ENCODE data around the gene BEND7.

The BEND7 gene

GRCh38 chr10:13505052-13505680 is 23.6 kb downstream of the BEND7 start:
- peaks cover 0 to 5% (median 3%) of the 10 kb centered on the region in 5 donors for H3K36me3 ChIP-seq (ENCODE audit: control insufficient read depth in 5 of 5, insufficient read depth in 5 of 5, low read length in 5 of 5)
- no peaks in the 10 kb centered on the region for H3K9me3 ChIP-seq (ENCODE audit: control insufficient read depth in 5 of 5, low read length in 5 of 5)
- no peak overlapping the region for H3K4me3 ChIP-seq (ENCODE audit: low read depth in 1 of 5, low read length in 5 of 5)
- H3K27me3 ChIP-seq (ENCODE audit: control insufficient read depth in 5 of 5, insufficient read depth in 4 of 5, low read length in 5 of 5), result no peaks in the 10 kb centered on the region
- H3K4me1 ChIP-seq (ENCODE audit: control insufficient read depth in 5 of 5, insufficient read depth in 5 of 5, low read length in 5 of 5), result peaks cover 0 to 7% (median 3%) of the 10 kb centered on the region in 5 donors
- H3K9ac ChIP-seq (ENCODE audit: low read length in 5 of 5), result no peak overlapping the region
- H3K27ac ChIP-seq (ENCODE audit: low read depth, low read length), result no peak overlapping the region

- no peak overlapping the region for H3K9ac ChIP-seq (ENCODE audit: low read length in 5 of 5)
- H3K4me3 ChIP-seq (ENCODE audit: low read depth in 1 of 5, low read length in 5 of 5), result no peak overlapping the region
- no peaks in the 10 kb centered on the region for H3K9me3 ChIP-seq (ENCODE audit: control insufficient read depth in 5 of 5, low read length in 5 of 5)
- no peak overlapping the region for H3K27ac ChIP-seq (ENCODE audit: low read depth, low read length)
- H3K27me3 ChIP-seq (ENCODE audit: control insufficient read depth in 5 of 5, insufficient read depth in 4 of 5, low read length in 5 of 5), result no peaks in the 10 kb centered on the region
- peaks cover 0 to 7% (median 3%) of the 10 kb centered on the region in 5 donors for H3K4me1 ChIP-seq (ENCODE audit: control insufficient read depth in 5 of 5, insufficient read depth in 5 of 5, low read length in 5 of 5)
- peaks cover 0 to 12% (median 10%) of the 10 kb centered on the region in 5 donors for H3K36me3 ChIP-seq (ENCODE audit: control insufficient read depth in 5 of 5, insufficient read depth in 5 of 5, low read length in 5 of 5)
Measured at GRCh38 chr10:13503745-13504463, 24.9 kb downstream of the BEND7 start.

GRCh38 chr10:13502380-13502779 is 26.4 kb downstream of the BEND7 start:
- no peaks in the 10 kb centered on the region for H3K27me3 ChIP-seq (ENCODE audit: control insufficient read depth in 5 of 5, insufficient read depth in 4 of 5, low read length in 5 of 5)

GRCh38 chr10:13500201-13500600 is 28.6 kb downstream of the BEND7 start:
- H3K9ac ChIP-seq (ENCODE audit: low read length in 5 of 5), result no peak overlapping the region
- H3K4me3 ChIP-seq (ENCODE audit: low read depth in 1 of 5, low read length in 5 of 5), result no peak overlapping the region
- H3K4me1 ChIP-seq (ENCODE audit: control insufficient read depth in 5 of 5, insufficient read depth in 5 of 5, low read length in 5 of 5), result peaks cover 0 to 7% (median 3%) of the 10 kb centered on the region in 5 donors
- H3K27ac ChIP-seq (ENCODE audit: low read depth, low read length), result no peak overlapping the region
- H3K36me3 ChIP-seq (ENCODE audit: control insufficient read depth in 5 of 5, insufficient read depth in 5 of 5, low read length in 5 of 5), result peaks cover 7 to 25% (median 19%) of the 10 kb centered on the region in 5 donors
- no peaks in the 10 kb centered on the region for H3K27me3 ChIP-seq (ENCODE audit: control insufficient read depth in 5 of 5, insufficient read depth in 4 of 5, low read length in 5 of 5)
- no peaks in the 10 kb centered on the region for H3K9me3 ChIP-seq (ENCODE audit: control insufficient read depth in 5 of 5, low read length in 5 of 5)

More at GRCh38 chr10:13502380-13502779, 26.4 kb downstream of the BEND7 start:
- H3K4me1 ChIP-seq (ENCODE audit: control insufficient read depth in 5 of 5, insufficient read depth in 5 of 5, low read length in 5 of 5), result peaks cover 0 to 7% (median 3%) of the 10 kb centered on the region in 5 donors
- no peaks in the 10 kb centered on the region for H3K9me3 ChIP-seq (ENCODE audit: control insufficient read depth in 5 of 5, low read length in 5 of 5)
- H3K36me3 ChIP-seq (ENCODE audit: control insufficient read depth in 5 of 5, insufficient read depth in 5 of 5, low read length in 5 of 5), result peaks cover 0 to 12% (median 10%) of the 10 kb centered on the region in 5 donors
- no peak overlapping the region for H3K4me3 ChIP-seq (ENCODE audit: low read depth in 1 of 5, low read length in 5 of 5)
- no peak overlapping the region for H3K27ac ChIP-seq (ENCODE audit: low read depth, low read length)
- H3K9ac ChIP-seq (ENCODE audit: low read length in 5 of 5), result no peak overlapping the region

GRCh38 chr10:13499150-13499549 is 29.7 kb downstream of the BEND7 start:
- Histone ChIP-seq H3K27ac (ENCODE audit: low read depth, low read length) (no peak overlapping the region), H3K27me3 (ENCODE audit: control insufficient read depth in 5 of 5, insufficient read depth in 4 of 5, low read length in 5 of 5) (no peaks in the 10 kb centered on the region)

GRCh38 chr10:13496931-13497330 is 31.9 kb downstream of the BEND7 start:
- Histone ChIP-seq H3K4me1 (ENCODE audit: control insufficient read depth in 5 of 5, insufficient read depth in 5 of 5, low read length in 5 of 5) (no peaks in the 10 kb centered on the region), H3K27me3 (ENCODE audit: control insufficient read depth in 5 of 5, insufficient read depth in 4 of 5, low read length in 5 of 5) (no peaks in the 10 kb centered on the region), H3K4me3 (ENCODE audit: low read depth in 1 of 5, low read length in 5 of 5) (no peak overlapping the region), H3K9me3 (ENCODE audit: control insufficient read depth in 5 of 5, low read length in 5 of 5) (no peaks in the 10 kb centered on the region), H3K27ac (ENCODE audit: low read depth, low read length) (no peak overlapping the region), H3K9ac (ENCODE audit: low read length in 5 of 5) (no peak overlapping the region), H3K36me3 (ENCODE audit: control insufficient read depth in 5 of 5, insufficient read depth in 5 of 5, low read length in 5 of 5) (peaks cover 7 to 31% (median 19%) of the 10 kb centered on the region in 5 donors)

More at GRCh38 chr10:13499150-13499549, 29.7 kb downstream of the BEND7 start:
- Histone ChIP-seq H3K9me3 (ENCODE audit: control insufficient read depth in 5 of 5, low read length in 5 of 5) (no peaks in the 10 kb centered on the region), H3K9ac (ENCODE audit: low read length in 5 of 5) (no peak overlapping the region), H3K36me3 (ENCODE audit: control insufficient read depth in 5 of 5, insufficient read depth in 5 of 5, low read length in 5 of 5) (peaks cover 7 to 31% (median 19%) of the 10 kb centered on the region in 5 donors), H3K4me3 (ENCODE audit: low read depth in 1 of 5, low read length in 5 of 5) (no peak overlapping the region), H3K4me1 (ENCODE audit: control insufficient read depth in 5 of 5, insufficient read depth in 5 of 5, low read length in 5 of 5) (peaks cover 0 to 5% (median 3%) of the 10 kb centered on the region in 5 donors)

- H3K9me3 ChIP-seq (ENCODE audit: control insufficient read depth in 5 of 5, low read length in 5 of 5), result no peaks in the 10 kb centered on the region
- no peak overlapping the region for H3K9ac ChIP-seq (ENCODE audit: low read length in 5 of 5)
- no peaks in the 10 kb centered on the region for H3K27me3 ChIP-seq (ENCODE audit: control insufficient read depth in 5 of 5, insufficient read depth in 4 of 5, low read length in 5 of 5)
- no peaks in the 10 kb centered on the region for H3K4me1 ChIP-seq (ENCODE audit: control insufficient read depth in 5 of 5, insufficient read depth in 5 of 5, low read length in 5 of 5)
- H3K4me3 ChIP-seq (ENCODE audit: low read depth in 1 of 5, low read length in 5 of 5), result no peak overlapping the region
- no peak overlapping the region for H3K27ac ChIP-seq (ENCODE audit: low read depth, low read length)
- peaks cover 7 to 31% (median 19%) of the 10 kb centered on the region in 5 donors for H3K36me3 ChIP-seq (ENCODE audit: control insufficient read depth in 5 of 5, insufficient read depth in 5 of 5, low read length in 5 of 5)
Measured at GRCh38 chr10:13496164-13496563, 32.6 kb downstream of the BEND7 start.

- Histone ChIP-seq H3K4me3 (ENCODE audit: low read depth in 1 of 5, low read length in 5 of 5) (peak overlapping the region; percentile 26 to 53 (median 46)), H3K9ac (ENCODE audit: low read length in 5 of 5) (peak overlapping the region in 3 of 5 donors; percentile 5 to 47 (median 17)), H3K36me3 (ENCODE audit: control insufficient read depth in 5 of 5, insufficient read depth in 5 of 5, low read length in 5 of 5) (peaks cover 7 to 27% (median 16%) of the 10 kb centered on the region in 5 donors)
Measured at GRCh38 chr10:13492493-13493180, 36.2 kb downstream of the BEND7 start.

GRCh38 chr10:13491747-13492360 is 37.0 kb downstream of the BEND7 start:
- Histone ChIP-seq H3K9me3 (ENCODE audit: control insufficient read depth in 5 of 5, low read length in 5 of 5) (no peaks in the 10 kb centered on the region), H3K27me3 (ENCODE audit: control insufficient read depth in 5 of 5, insufficient read depth in 4 of 5, low read length in 5 of 5) (no peaks in the 10 kb centered on the region)

More at GRCh38 chr10:13492493-13493180, 36.2 kb downstream of the BEND7 start:
- Histone ChIP-seq H3K9me3 (ENCODE audit: control insufficient read depth in 5 of 5, low read length in 5 of 5) (no peaks in the 10 kb centered on the region), H3K27me3 (ENCODE audit: control insufficient read depth in 5 of 5, insufficient read depth in 4 of 5, low read length in 5 of 5) (no peaks in the 10 kb centered on the region), H3K27ac (ENCODE audit: low read depth, low read length) (no peak overlapping the region), H3K4me1 (ENCODE audit: control insufficient read depth in 5 of 5, insufficient read depth in 5 of 5, low read length in 5 of 5) (no peaks in the 10 kb centered on the region)

More at GRCh38 chr10:13491747-13492360, 37.0 kb downstream of the BEND7 start:
- Histone ChIP-seq H3K4me3 (ENCODE audit: low read depth in 1 of 5, low read length in 5 of 5) (no peak overlapping the region), H3K4me1 (ENCODE audit: control insufficient read depth in 5 of 5, insufficient read depth in 5 of 5, low read length in 5 of 5) (no peaks in the 10 kb centered on the region), H3K27ac (ENCODE audit: low read depth, low read length) (no peak overlapping the region), H3K36me3 (ENCODE audit: control insufficient read depth in 5 of 5, insufficient read depth in 5 of 5, low read length in 5 of 5) (peaks cover 7 to 26% (median 16%) of the 10 kb centered on the region in 5 donors), H3K9ac (ENCODE audit: low read length in 5 of 5) (no peak overlapping the region)
